Germinal center (tissue), 1 donor: Measurements from ENCODE around the gene HLF.

Experiments used
- DNase-seq: peaks from one replicate; pipeline ENCODE4 v3.0.0; 2012; ENCODE audit warnings: mixed read lengths, low spot score

The HLF gene

GRCh38 chr17:55308613-55309391, 44.0 kb downstream of the HLF start:
- no peak for DNase-seq

GRCh38 chr17:55311767-55312375, 47.1 kb downstream of the HLF start:
- DNase-seq = no peak

- DNase-seq = no peak
These were observed 48.1 kb downstream of the HLF start for GRCh38 chr17:55312852-55313251.

- DNase-seq = no peak
These were observed 49.5 kb downstream of the HLF start for GRCh38 chr17:55314061-55314783.

GRCh38 chr17:55314784-55315491, 50.2 kb downstream of the HLF start:
- no peak for DNase-seq

- DNase-seq = no peak
These were observed 51.7 kb downstream of the HLF start for GRCh38 chr17:55316499-55316898.

- no peak for DNase-seq
These were observed 52.5 kb downstream of the HLF start for GRCh38 chr17:55317284-55317683.

- no peak for DNase-seq
These were observed 53.3 kb downstream of the HLF start for GRCh38 chr17:55318081-55318480.

GRCh38 chr17:55318715-55319487, 54.1 kb downstream of the HLF start:
- DNase-seq = no peak

GRCh38 chr17:55319933-55320593, 55.3 kb downstream of the HLF start:
- no peak for DNase-seq

- no peak for DNase-seq
These were observed 56.0 kb downstream of the HLF start for GRCh38 chr17:55320594-55321426.

GRCh38 chr17:55321427-55322060, 56.8 kb downstream of the HLF start:
- DNase-seq = no peak

GRCh38 chr17:55322453-55322985, 57.8 kb downstream of the HLF start:
- no peak for DNase-seq

- DNase-seq = no peak
These were observed 58.9 kb downstream of the HLF start for GRCh38 chr17:55323518-55324295.

GRCh38 chr17:55324296-55324978, 59.7 kb downstream of the HLF start:
- DNase-seq = no peak

GRCh38 chr17:55325406-55325805, 60.6 kb downstream of the HLF start:
- DNase-seq = no peak

GRCh38 chr17:55326030-55326429, 61.3 kb downstream of the HLF start:
- no peak for DNase-seq
